ENCODE measurements around the gene CPTP. TPM values are rescaled to one million over a fixed set of nuclear protein-coding genes. Genes with fewer than 3 reads are reported as not detected.
A peak's percentile ranks its signal among the peaks of the same experiment; 100 is the strongest.
"Not testable (repeated sequence)": the region's sequence is repeated elsewhere in the genome, so short reads cannot be mapped to it uniquely, and the experiment has no call there.

CPTP gene
- total and polyA plus RNA-seq, 7 experiments from 2014 or later = 11.5 to 29.3 (median 19.1) TPM

GRCh38 chr1:1313500-1314236 is 10.9 kb upstream of the CPTP start:
- DNase-seq (no peak), ATAC-seq (no peak)
- intact Hi-C loops (cut with micrococcal nuclease) = no loop called here
- H3K27me3 Mint-ChIP-seq = no peaks in the 10 kb centered on the region
- Histone ChIP-seq H3K9me3 (ENCODE audit: control insufficient read depth in 2 of 3, low read length in 3 of 3) (no peaks in the 10 kb centered on the region), H3K4me1 (ENCODE audit: control insufficient read depth in 2 of 2, insufficient read depth in 2 of 2, low read length in 2 of 2) (peaks cover 5 to 8% of the 10 kb centered on the region in 2 donors), H3K36me3 (ENCODE audit: control insufficient read depth in 2 of 3, insufficient read depth in 3 of 3, low read length in 3 of 3) (peaks cover 0 to 61% (median 4%) of the 10 kb centered on the region in 3 experiments), H3K27ac (ENCODE audit: low read depth, low read length) (no peak overlapping the region), H3K4me3 (ENCODE audit: low read length) (no peak overlapping the region), H3K27me3 (ENCODE audit: control insufficient read depth in 2 of 2, insufficient read depth in 2 of 2, low read length in 2 of 2) (no peaks in the 10 kb centered on the region)
- peaks cover 0 to 4% (median 0%) of the 10 kb centered on the region in 5 donors for H3K36me3 Mint-ChIP-seq
- H3K4me1 Mint-ChIP-seq = peaks cover 0 to 5% (median 0%) of the 10 kb centered on the region in 7 donors
- ChIA-PET POLR2A (no interaction called here), CTCF (interaction anchor here (0.5 kb wide), 1 partner anchor 55 kb away, joined by 5 read pairs; no protein-coding TSS in a partner anchor)
- H3K9me3 Mint-ChIP-seq = no peaks in the 10 kb centered on the region
- peak overlapping the region in 1 of 9 donors; percentile 44 for H3K27ac Mint-ChIP-seq
- H3K4me3 Mint-ChIP-seq = peak overlapping the region in 1 of 10 donors; percentile 1

GRCh38 chr1:1314237-1314586 is 10.4 kb upstream of the CPTP start:
- no peak overlapping the region for H3K27ac Mint-ChIP-seq
- H3K4me3 ChIP-seq (ENCODE audit: low read length) = no peak overlapping the region
- intact Hi-C loops (cut with micrococcal nuclease) = no loop called here

DNA sequence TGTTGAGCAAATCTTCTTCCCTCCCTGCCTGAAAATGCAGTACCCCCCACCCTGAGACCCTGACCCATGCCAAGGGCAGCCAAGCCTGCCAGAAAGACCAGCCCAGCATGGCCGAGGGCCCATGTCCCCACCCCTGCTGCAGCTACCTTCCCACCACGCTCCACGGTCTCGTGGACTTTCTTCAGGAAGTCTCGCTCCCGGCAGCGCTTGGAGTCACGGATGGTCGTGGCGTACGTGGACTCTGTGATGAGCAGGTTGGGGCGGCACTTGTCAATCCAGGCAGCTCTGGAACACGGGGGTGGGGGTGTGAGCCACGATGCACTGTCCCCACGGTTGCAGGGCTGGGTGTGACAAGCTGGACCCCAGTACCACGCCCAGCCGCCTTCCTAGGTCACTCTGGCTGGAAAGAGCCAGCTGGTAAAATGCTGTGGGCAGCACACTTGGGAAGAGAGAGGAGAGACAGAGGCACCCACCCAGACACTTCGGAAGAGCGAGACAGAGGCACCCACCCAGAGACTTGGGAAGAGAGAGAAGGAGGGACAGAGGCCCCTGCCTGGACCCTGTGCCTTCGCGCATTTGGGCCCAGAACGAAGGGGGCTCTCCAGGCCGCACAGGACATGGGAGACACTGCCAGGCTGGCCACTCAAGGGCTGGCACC is 9.8 kb upstream of the CPTP start:
- H3K4me3 ChIP-seq (ENCODE audit: low read length) = no peak overlapping the region
- H3K27ac ChIP-seq (ENCODE audit: low read depth, low read length) = no peak overlapping the region
- H3K27me3 Mint-ChIP-seq = no peaks in the 10 kb centered on the region
- DNase-seq = no peak
- no peaks in the 10 kb centered on the region for H3K9me3 ChIP-seq (ENCODE audit: control insufficient read depth in 2 of 3, low read length in 3 of 3)
- intact Hi-C loops (cut with micrococcal nuclease) = no loop called here
- POLR2A ChIA-PET = interaction anchor here (0.6 to 0.7 kb wide), 2 partner anchors 14 kb away, joined by 3 read pairs; no protein-coding TSS in a partner anchor
- H3K9me3 Mint-ChIP-seq = no peaks in the 10 kb centered on the region
- CTCF ChIA-PET = no interaction called here
- peaks cover 0 to 9% (median 5%) of the 10 kb centered on the region in 7 donors for H3K4me1 Mint-ChIP-seq
- peaks cover 0 to 5% (median 2%) of the 10 kb centered on the region in 5 donors for H3K36me3 Mint-ChIP-seq
- ATAC-seq = no peak
- peaks cover 0 to 73% (median 4%) of the 10 kb centered on the region in 3 experiments for H3K36me3 ChIP-seq (ENCODE audit: control insufficient read depth in 2 of 3, insufficient read depth in 3 of 3, low read length in 3 of 3)
- H3K27me3 ChIP-seq (ENCODE audit: control insufficient read depth in 2 of 2, insufficient read depth in 2 of 2, low read length in 2 of 2) = no peaks in the 10 kb centered on the region
- H3K4me1 ChIP-seq (ENCODE audit: control insufficient read depth in 2 of 2, insufficient read depth in 2 of 2, low read length in 2 of 2) = peaks cover 0 to 1% of the 10 kb centered on the region in 2 donors
- H3K27ac Mint-ChIP-seq = no peak overlapping the region
- no peak overlapping the region for H3K4me3 Mint-ChIP-seq

More at GRCh38 chr1:1314237-1314586, 10.4 kb upstream of the CPTP start:
- Histone ChIP-seq H3K4me1 (ENCODE audit: control insufficient read depth in 2 of 2, insufficient read depth in 2 of 2, low read length in 2 of 2) (peaks cover 2 to 7% of the 10 kb centered on the region in 2 donors), H3K27ac (ENCODE audit: low read depth, low read length) (no peak overlapping the region), H3K27me3 (ENCODE audit: control insufficient read depth in 2 of 2, insufficient read depth in 2 of 2, low read length in 2 of 2) (no peaks in the 10 kb centered on the region), H3K36me3 (ENCODE audit: control insufficient read depth in 2 of 3, insufficient read depth in 3 of 3, low read length in 3 of 3) (peaks cover 0 to 67% (median 4%) of the 10 kb centered on the region in 3 experiments), H3K9me3 (ENCODE audit: control insufficient read depth in 2 of 3, low read length in 3 of 3) (no peaks in the 10 kb centered on the region)
- Mint-ChIP-seq H3K4me1 (peaks cover 0 to 5% (median under 1%) of the 10 kb centered on the region in 7 donors), H3K9me3 (no peaks in the 10 kb centered on the region), H3K4me3 (no peak overlapping the region), H3K27me3 (no peaks in the 10 kb centered on the region), H3K36me3 (peaks cover 0 to 4% (median 0%) of the 10 kb centered on the region in 5 donors)
- ATAC-seq = no peak
- CTCF ChIA-PET = no interaction called here
- POLR2A ChIA-PET = interaction anchor here (0.6 kb wide), 1 partner anchor 13 kb away, joined by 3 read pairs; no protein-coding TSS in a partner anchor
- DNase-seq = no peak

- no peaks in the 10 kb centered on the region for H3K27me3 ChIP-seq (ENCODE audit: control insufficient read depth in 2 of 2, insufficient read depth in 2 of 2, low read length in 2 of 2)
Measured at GRCh38 chr1:1315435-1315954, 9.1 kb upstream of the CPTP start.

GRCh38 chr1:1316199-1316598 is 8.4 kb upstream of the CPTP start:
- H3K9me3 ChIP-seq (ENCODE audit: control insufficient read depth in 2 of 3, low read length in 3 of 3); H3K4me3 Mint-ChIP-seq; H3K4me3 ChIP-seq (ENCODE audit: low read length); ATAC-seq; intact Hi-C loops (cut with micrococcal nuclease); H3K27me3 ChIP-seq (ENCODE audit: control insufficient read depth in 2 of 2, insufficient read depth in 2 of 2, low read length in 2 of 2); DNase-seq; H3K27me3 Mint-ChIP-seq; H3K27ac Mint-ChIP-seq; H3K4me1 ChIP-seq (ENCODE audit: control insufficient read depth in 2 of 2, insufficient read depth in 2 of 2, low read length in 2 of 2); CTCF ChIA-PET; POLR2A ChIA-PET; H3K9me3 Mint-ChIP-seq; H3K36me3 Mint-ChIP-seq; H3K27ac ChIP-seq (ENCODE audit: low read depth, low read length): not testable (repeated sequence)
- peaks cover 0 to 74% (median 4%) of the 10 kb centered on the region in 3 experiments for H3K36me3 ChIP-seq (ENCODE audit: control insufficient read depth in 2 of 3, insufficient read depth in 3 of 3, low read length in 3 of 3)
- peaks cover 0 to 12% (median 11%) of the 10 kb centered on the region in 7 donors for H3K4me1 Mint-ChIP-seq

More at GRCh38 chr1:1315435-1315954, 9.1 kb upstream of the CPTP start:
- Histone ChIP-seq H3K4me3 (ENCODE audit: low read length) (no peak overlapping the region), H3K27ac (ENCODE audit: low read depth, low read length) (no peak overlapping the region), H3K9me3 (ENCODE audit: control insufficient read depth in 2 of 3, low read length in 3 of 3) (no peaks in the 10 kb centered on the region), H3K4me1 (ENCODE audit: control insufficient read depth in 2 of 2, insufficient read depth in 2 of 2, low read length in 2 of 2) (no peaks in the 10 kb centered on the region), H3K36me3 (ENCODE audit: control insufficient read depth in 2 of 3, insufficient read depth in 3 of 3, low read length in 3 of 3) (peaks cover 0 to 74% (median 4%) of the 10 kb centered on the region in 3 experiments)
- H3K36me3 Mint-ChIP-seq = peaks cover 0 to 5% (median 2%) of the 10 kb centered on the region in 5 donors
- no peak overlapping the region for H3K4me3 Mint-ChIP-seq
- no peaks in the 10 kb centered on the region for H3K9me3 Mint-ChIP-seq
- H3K4me1 Mint-ChIP-seq = peaks cover 0 to 11% (median 10%) of the 10 kb centered on the region in 7 donors
- no peak overlapping the region for H3K27ac Mint-ChIP-seq
- intact Hi-C loops (cut with micrococcal nuclease) = no loop called here
- ChIA-PET CTCF (no interaction called here), POLR2A (no interaction called here)
- no peak for ATAC-seq
- no peak for DNase-seq
- H3K27me3 Mint-ChIP-seq = no peaks in the 10 kb centered on the region

GRCh38 chr1:1317420-1317819 is 7.2 kb upstream of the CPTP start:
- Mint-ChIP-seq H3K9me3 (peaks cover 0 to 3% (median 0%) of the 10 kb centered on the region in 11 donors), H3K4me1 (peaks cover 6 to 24% (median 16%) of the 10 kb centered on the region in 7 donors), H3K27me3 (no peaks in the 10 kb centered on the region), H3K4me3 (no peak overlapping the region), H3K27ac (peak overlapping the region in 2 of 9 donors; percentile 51 to 60), H3K36me3 (peaks cover 0 to 4% (median 2%) of the 10 kb centered on the region in 5 donors)
- ChIA-PET POLR2A (no interaction called here), CTCF (no interaction called here)
- DNase-seq (no peak), ATAC-seq (no peak)
- H3K27ac ChIP-seq (ENCODE audit: low read depth, low read length) = no peak overlapping the region
- H3K4me1 ChIP-seq (ENCODE audit: control insufficient read depth in 2 of 2, insufficient read depth in 2 of 2, low read length in 2 of 2) = peaks cover 0 to 6% of the 10 kb centered on the region in 2 donors
- intact Hi-C loops (cut with micrococcal nuclease) = no loop called here
- no peak overlapping the region for H3K4me3 ChIP-seq (ENCODE audit: low read length)
- no peaks in the 10 kb centered on the region for H3K27me3 ChIP-seq (ENCODE audit: control insufficient read depth in 2 of 2, insufficient read depth in 2 of 2, low read length in 2 of 2)
- no peaks in the 10 kb centered on the region for H3K9me3 ChIP-seq (ENCODE audit: control insufficient read depth in 2 of 3, low read length in 3 of 3)
- peaks cover 0 to 65% (median 4%) of the 10 kb centered on the region in 3 experiments for H3K36me3 ChIP-seq (ENCODE audit: control insufficient read depth in 2 of 3, insufficient read depth in 3 of 3, low read length in 3 of 3)

All from naive thymus-derived CD4-positive, alpha-beta T cell (primary cell).